Measurements from ENCODE around the gene IFNLR1. TPM values are rescaled to one million over a fixed set of nuclear protein-coding genes. Genes with fewer than 3 reads are reported as not detected.

Gene IFNLR1
- total and polyA plus RNA-seq, 9 of the 15 experiments (the other 6 are each of a cell fraction or from before 2014, with no cell fraction given): not detected

DNA sequence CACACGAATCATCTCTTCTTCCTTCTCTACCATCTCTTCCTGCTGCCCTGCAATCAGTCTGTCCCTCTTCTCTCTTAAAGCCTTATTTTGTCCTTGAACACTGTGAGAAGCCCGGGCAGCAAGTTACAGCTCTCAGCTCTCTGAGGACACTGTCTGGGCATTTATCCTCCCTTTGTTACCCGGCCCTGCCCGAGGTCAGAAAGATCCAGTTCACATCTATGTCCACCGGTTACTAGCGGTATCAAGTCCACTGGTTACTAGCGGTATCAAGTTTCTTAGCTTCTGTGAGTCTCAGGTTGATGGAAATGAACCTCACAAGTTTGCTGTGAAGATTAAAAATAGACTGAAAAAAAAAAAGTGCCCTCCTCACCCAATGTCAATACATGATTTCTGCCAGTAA is 18.8 kb downstream of the IFNLR1 start:
- no peak for FAIRE-seq
- H3K79me2 ChIP-seq (ENCODE audit: control insufficient read depth, insufficient read depth, low read length): no peaks in the 10 kb centered on the region
- H3K9me3 ChIP-seq (replicated peaks; ENCODE audit: control insufficient read depth, insufficient read depth, low read depth, low read length): no peaks in the 10 kb centered on the region
- H3K4me3 ChIP-seq: no peak overlapping the region
- H2AFZ ChIP-seq (ENCODE audit: low read depth, low read length): no peak overlapping the region
- H4K20me1 ChIP-seq (replicated peaks; ENCODE audit: control insufficient read depth, insufficient read depth, low read length): peaks cover 6% of the 10 kb centered on the region; the same call in 1 of the 2 replicates
- no peak for DNase-seq (ENCODE audit: extremely low read depth in 1 of 4, low spot score in 3 of 4)
- CTCF ChIA-PET (ENCODE audit: low intra/inter-chr PET ratio): no interaction called here
- POLR2A ChIA-PET: interaction anchor here (0.8 to 1.3 kb wide), 2 partner anchors 17 kb away, joined by 3 to 4 read pairs; no protein-coding TSS in a partner anchor
- ATAC-seq: no peak
- TF ChIP-seq SP1 (CRISPR knock-in tag; IDR thresholded peaks at IDR 0.05) (no peak), ZNF324 (CRISPR knock-in tag; IDR thresholded peaks at IDR 0.05) (no peak), MYNN (IDR thresholded peaks at IDR 0.05) (no peak), MYNN (CRISPR knock-in tag; IDR thresholded peaks at IDR 0.05) (no peak), HLTF (IDR thresholded peaks at IDR 0.05) (no peak), PCBP2 (IDR thresholded peaks at IDR 0.05; ENCODE audit: low read depth, low read length, poor library complexity, severe bottlenecking) (no peak), NFATC3 (IDR thresholded peaks at IDR 0.05) (no peak), ZNF589 (CRISPR knock-in tag; IDR thresholded peaks at IDR 0.05; ENCODE audit: low read depth) (no peak), CBFB (CRISPR knock-in tag; IDR thresholded peaks at IDR 0.05) (no peak), ZNF76 (CRISPR knock-in tag; IDR thresholded peaks at IDR 0.05; ENCODE audit: borderline replicate concordance) (no peak), IRF2 (CRISPR knock-in tag; IDR thresholded peaks at IDR 0.05) (no peak), ZKSCAN3 (CRISPR knock-in tag; IDR thresholded peaks at IDR 0.05) (no peak), THRAP3 (IDR thresholded peaks at IDR 0.05; ENCODE audit: borderline replicate concordance) (no peak), RBM25 (IDR thresholded peaks at IDR 0.05; ENCODE audit: low read depth, low read length, severe bottlenecking) (no peak), DACH1 (IDR thresholded peaks at IDR 0.05; ENCODE audit: partially characterized antibody) (no peak), ETV5 (CRISPR knock-in tag; IDR thresholded peaks at IDR 0.05; ENCODE audit: low read depth) (no peak)
- TF ChIP-seq, protein P1, sequence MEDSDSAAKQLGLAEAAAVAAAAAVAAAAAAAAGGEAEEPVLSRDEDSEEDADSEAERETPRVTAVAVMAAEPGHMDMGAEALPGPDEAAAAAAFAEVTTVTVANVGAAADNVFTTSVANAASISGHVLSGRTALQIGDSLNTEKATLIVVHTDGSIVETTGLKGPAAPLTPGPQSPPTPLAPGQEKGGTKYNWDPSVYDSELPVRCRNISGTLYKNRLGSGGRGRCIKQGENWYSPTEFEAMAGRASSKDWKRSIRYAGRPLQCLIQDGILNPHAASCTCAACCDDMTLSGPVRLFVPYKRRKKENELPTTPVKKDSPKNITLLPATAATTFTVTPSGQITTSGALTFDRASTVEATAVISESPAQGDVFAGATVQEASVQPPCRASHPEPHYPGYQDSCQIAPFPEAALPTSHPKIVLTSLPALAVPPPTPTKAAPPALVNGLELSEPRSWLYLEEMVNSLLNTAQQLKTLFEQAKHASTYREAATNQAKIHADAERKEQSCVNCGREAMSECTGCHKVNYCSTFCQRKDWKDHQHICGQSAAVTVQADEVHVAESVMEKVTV (CRISPR knock-in tag; IDR thresholded peaks at IDR 0.05): no peak
- TF ChIP-seq, protein P2, sequence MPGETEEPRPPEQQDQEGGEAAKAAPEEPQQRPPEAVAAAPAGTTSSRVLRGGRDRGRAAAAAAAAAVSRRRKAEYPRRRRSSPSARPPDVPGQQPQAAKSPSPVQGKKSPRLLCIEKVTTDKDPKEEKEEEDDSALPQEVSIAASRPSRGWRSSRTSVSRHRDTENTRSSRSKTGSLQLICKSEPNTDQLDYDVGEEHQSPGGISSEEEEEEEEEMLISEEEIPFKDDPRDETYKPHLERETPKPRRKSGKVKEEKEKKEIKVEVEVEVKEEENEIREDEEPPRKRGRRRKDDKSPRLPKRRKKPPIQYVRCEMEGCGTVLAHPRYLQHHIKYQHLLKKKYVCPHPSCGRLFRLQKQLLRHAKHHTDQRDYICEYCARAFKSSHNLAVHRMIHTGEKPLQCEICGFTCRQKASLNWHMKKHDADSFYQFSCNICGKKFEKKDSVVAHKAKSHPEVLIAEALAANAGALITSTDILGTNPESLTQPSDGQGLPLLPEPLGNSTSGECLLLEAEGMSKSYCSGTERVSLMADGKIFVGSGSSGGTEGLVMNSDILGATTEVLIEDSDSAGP (CRISPR knock-in tag; IDR thresholded peaks at IDR 0.05): no peak
- TF ChIP-seq, protein P3, sequence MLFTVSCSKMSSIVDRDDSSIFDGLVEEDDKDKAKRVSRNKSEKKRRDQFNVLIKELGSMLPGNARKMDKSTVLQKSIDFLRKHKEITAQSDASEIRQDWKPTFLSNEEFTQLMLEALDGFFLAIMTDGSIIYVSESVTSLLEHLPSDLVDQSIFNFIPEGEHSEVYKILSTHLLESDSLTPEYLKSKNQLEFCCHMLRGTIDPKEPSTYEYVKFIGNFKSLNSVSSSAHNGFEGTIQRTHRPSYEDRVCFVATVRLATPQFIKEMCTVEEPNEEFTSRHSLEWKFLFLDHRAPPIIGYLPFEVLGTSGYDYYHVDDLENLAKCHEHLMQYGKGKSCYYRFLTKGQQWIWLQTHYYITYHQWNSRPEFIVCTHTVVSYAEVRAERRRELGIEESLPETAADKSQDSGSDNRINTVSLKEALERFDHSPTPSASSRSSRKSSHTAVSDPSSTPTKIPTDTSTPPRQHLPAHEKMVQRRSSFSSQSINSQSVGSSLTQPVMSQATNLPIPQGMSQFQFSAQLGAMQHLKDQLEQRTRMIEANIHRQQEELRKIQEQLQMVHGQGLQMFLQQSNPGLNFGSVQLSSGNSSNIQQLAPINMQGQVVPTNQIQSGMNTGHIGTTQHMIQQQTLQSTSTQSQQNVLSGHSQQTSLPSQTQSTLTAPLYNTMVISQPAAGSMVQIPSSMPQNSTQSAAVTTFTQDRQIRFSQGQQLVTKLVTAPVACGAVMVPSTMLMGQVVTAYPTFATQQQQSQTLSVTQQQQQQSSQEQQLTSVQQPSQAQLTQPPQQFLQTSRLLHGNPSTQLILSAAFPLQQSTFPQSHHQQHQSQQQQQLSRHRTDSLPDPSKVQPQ (CRISPR knock-in tag; IDR thresholded peaks at IDR 0.05; ENCODE audit: borderline replicate concordance): no peak
- in situ Hi-C loops (cut with MboI): no loop called here
- no peaks in the 10 kb centered on the region for H3K9me1 ChIP-seq (ENCODE audit: control insufficient read depth, insufficient read depth, low read length)
- H3K4me1 ChIP-seq (replicated peaks in 1 of 2; ENCODE audit: control insufficient read depth in 2 of 2, insufficient read depth in 2 of 2, low read length in 2 of 2): no peaks in the 10 kb centered on the region
- intact Hi-C loops (cut with micrococcal nuclease): no loop called here
- no peaks in the 10 kb centered on the region for H3K36me3 ChIP-seq (ENCODE audit: control insufficient read depth, insufficient read depth, low read length)
- no peak overlapping the region for H3K27ac ChIP-seq (ENCODE audit: extremely low read depth, low read depth, low read length)
- H3K4me2 ChIP-seq (ENCODE audit: insufficient read depth, low read length): no peak overlapping the region
- WGBS (ENCODE audit: insufficient coverage, low coverage, missing lambda C conversion rate): 0% methylated on average over 7 of the region's 7 CpGs
- H3K27me3 ChIP-seq (ENCODE audit: control insufficient read depth in 2 of 2, insufficient read depth in 2 of 2, low read length in 2 of 2): peaks cover 41 to 63% of the 10 kb centered on the region in 2 experiments
- BruUV-seq (replicated peaks): no TSS peak
- no peak overlapping the region for H3K9ac ChIP-seq (ENCODE audit: insufficient read depth in 1 of 2, low read depth in 2 of 2, low read length in 2 of 2)

All from K562 (cell line).